KG1 (cell line): ENCODE results near the gene PFKFB2.

Experiments used
- DNase-seq: peaks from one replicate; lab custom pipeline; 2025; lab: John Stamatoyannopoulos, UW

The PFKFB2 gene

GRCh38 chr1:207052911-207053769 lies at the start of gene PFKFB2:
TSS of gene PFKFB2 (plus strand) at chr1:207053275. CDS start at chr1:207054718, 1,443 bp downstream.
- peak; percentile 42 for DNase-seq

DNA sequence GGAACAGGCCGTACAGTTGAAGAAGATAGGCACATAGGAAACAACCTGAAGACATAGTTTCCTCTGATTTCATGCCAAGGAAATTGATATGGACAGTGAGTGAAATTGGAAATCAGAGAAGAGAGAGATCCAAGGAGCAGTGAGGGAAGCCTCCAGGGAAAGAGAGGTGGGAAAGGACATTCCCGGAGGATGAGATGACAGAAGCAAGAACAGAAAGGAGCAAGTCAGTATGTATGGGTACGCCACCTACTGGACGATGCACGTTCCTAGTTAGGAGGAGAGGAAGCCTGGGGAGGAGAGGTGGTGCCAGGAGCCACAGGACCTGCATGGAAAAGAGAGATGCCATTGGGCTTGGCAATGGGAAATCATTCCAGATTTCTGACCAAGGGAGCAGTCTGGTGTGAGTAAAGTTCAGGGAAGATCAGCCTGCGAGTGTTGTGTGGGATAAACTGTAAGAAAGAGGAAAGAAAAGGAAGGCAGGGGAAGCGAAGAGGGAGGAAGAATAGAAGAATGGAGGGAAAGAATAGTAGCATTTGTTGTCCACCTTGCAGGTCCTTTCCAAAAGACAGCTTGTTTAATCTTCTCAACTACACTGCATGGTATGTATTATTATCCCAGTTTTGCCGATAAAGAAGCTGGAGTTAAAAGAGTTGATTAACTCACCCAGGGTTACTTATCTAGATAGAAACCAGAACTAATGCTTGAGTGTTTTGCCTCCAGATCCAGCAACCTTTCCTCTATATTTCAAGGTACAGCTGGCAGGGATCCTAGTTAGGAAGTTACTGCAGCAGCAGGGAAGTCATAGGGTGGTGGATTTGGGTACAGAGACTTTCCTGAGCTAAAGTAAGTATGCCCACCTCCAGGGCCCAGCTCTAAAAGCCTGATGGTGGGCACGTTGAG lies 47.9 kb upstream of the PFKFB2 start:
- DNase-seq: no peak

- no peak for DNase-seq
These were observed 47.0 kb upstream of the PFKFB2 start for GRCh38 chr1:207006083-207006482.

DNA sequence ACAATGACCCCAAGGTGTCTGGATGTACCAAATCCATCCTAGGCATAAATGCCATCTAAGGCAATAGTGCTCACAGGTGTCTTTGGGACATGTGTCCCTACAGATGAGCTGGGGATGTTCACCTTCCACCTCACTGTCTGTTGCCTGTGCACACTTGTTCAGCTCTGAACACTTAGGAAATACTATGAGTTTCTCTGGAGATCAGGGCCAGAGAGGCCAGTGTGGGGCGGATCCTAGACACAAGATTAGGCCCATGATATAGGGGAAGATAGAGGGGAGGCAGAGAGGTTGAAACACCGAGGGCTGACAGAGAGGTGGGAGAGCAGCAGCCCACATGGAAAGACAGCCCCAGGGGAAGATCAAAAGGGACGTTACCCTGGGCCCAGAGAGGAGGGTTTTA lies 46.2 kb upstream of the PFKFB2 start:
- DNase-seq: no peak

DNA sequence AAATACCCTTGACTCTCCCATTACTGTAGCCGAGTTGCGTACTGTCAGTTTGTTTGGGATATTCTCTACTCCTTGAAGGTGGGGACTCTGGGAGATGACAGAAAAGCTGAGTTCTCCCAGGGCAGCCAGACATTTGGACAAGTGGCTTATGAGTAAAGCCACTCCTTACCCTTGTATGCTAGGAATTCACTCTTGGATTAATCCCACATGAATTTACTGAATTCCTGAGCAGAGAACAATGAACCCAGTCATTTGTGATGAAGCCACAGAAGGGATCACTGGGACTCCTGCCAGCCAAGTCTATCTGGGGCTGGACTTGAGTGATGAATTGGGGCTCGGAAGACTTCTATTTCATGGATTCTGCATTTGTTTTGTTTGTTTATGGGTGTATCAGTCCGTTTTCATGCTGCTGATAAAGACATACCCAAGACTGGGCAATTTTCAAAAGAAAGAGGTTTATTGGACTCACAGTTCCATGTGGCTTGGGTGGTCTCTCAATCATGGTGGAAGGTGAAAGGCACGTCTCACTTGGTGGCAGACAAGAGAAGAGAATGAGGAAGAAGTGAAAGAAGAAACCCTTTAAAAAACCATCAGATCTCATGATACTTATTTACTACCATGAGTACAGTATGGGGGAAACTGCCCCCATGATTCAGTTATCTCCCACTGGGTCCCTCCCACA lies 45.6 kb upstream of the PFKFB2 start:
- no peak for DNase-seq

DNA sequence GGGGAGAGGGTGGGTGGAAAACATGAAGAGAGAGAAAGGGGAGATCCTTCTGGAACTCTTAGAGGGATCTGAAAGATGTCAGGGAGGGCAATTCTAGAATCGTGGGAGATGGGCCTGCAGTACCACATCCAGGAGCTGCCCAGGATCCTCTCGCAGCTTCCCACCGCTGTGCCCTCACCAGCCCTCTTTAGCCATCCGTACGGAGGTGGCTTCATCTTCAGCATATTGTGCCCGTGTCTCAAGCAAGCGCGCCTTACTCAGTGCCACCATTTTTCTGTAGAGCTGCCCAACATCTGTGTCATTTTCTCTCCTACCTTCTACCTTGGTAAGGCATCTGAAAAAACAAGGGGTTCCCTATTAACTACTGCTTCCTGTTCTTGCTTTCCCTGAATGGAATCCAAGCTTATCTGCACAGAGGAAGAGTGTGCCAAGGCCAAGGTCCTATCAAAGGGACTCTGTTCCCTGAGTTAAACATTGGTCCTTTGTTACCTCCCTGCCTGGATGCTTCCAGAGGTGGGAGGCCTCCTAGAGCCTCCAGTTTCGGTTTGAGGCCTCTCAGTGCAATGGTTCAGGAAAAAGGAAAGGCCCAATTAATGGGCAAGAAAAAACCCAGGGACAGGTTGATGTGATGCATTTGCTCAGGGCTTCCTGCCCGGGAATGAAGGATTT lies 43.8 kb upstream of the PFKFB2 start:
- no peak for DNase-seq

DNA sequence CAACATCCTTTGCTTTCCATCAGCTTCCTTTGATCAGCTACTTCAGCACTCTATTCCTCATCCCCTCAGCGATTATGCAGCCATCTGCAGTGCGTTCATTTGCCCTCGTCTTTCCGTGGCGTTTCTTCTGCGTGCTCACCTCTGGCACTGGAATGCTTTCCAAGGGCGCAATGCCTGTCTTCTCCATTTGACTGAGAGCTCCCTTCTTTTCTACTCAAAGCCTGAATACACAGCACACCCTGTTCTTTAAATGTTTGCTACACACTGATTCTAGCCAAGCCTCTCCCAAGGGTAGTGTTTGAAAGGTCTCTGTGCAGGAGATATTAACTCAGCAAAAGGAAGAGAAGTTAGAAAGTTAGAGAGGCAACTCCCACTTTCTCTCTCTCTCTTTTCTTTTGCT lies 43.1 kb upstream of the PFKFB2 start:
- no peak for DNase-seq

DNA sequence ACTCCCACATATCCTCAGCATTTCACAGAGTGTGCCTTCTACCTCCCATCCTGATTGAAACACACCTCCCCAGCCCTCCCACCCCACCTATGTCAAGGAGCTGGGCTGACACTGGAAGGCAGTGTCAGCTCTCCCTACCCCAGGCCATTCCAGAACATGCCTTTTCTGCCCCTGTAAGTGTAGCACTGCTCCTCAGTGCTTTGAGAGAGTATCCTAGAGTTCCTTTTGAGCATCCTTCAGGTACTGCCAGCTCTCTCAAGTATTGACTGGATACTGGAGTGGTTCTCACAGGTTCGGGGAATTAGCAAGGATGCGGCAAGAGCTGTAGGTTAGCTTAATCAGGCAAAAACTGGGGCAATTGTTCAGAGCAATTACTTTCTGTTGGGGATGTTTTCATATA lies 42.3 kb upstream of the PFKFB2 start:
- no peak for DNase-seq

GRCh38 chr1:207013321-207014085 lies 39.6 kb upstream of the PFKFB2 start:
- DNase-seq: no peak

- no peak for DNase-seq
These were observed 38.3 kb upstream of the PFKFB2 start for GRCh38 chr1:207014728-207015127.

- no peak for DNase-seq
These were observed 37.3 kb upstream of the PFKFB2 start for GRCh38 chr1:207015791-207016190.

DNA sequence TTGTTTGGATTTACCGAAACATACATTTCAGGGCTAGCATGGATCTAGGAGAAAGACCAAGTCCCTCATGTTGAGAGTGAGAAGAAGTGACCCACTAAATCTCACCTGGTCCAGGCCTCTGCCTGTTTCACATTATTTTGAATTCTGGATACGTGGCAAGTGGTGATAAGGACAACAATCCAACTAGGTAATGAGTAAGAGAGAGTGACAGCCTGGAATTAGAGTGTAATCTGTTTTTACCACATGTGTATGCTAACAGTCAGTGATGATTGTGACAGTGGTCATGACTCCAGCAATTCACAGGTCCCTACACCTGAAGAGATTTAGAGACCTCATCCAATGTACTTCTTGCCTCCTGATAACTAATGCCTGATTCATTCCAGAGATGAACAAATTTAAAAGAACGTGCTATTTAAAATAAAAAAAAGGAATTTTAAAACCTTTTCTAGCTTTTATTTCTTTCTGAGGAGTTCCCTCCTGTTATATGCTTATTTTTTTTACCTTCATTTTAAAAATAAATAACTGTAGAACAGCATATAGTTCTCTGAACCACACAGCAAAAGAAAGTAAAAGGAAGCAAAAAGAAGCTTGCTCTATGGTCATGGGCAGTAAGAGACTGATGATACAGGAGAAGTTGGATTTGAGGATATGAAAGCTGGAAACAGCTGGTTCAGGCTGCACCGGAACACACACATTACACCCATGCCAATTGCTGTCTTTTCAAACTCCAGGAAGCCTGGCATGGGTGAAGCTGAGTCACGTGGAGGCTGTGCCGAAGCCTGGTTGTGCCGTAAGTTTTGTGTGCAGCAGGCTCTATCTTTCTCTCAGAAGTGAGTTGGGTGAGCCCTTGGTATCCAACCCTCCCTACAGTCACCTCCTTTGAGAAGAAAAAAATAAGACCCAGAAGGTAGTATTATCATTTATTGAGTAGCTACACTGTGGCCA lies 35.2 kb upstream of the PFKFB2 start:
- no peak for DNase-seq

DNA sequence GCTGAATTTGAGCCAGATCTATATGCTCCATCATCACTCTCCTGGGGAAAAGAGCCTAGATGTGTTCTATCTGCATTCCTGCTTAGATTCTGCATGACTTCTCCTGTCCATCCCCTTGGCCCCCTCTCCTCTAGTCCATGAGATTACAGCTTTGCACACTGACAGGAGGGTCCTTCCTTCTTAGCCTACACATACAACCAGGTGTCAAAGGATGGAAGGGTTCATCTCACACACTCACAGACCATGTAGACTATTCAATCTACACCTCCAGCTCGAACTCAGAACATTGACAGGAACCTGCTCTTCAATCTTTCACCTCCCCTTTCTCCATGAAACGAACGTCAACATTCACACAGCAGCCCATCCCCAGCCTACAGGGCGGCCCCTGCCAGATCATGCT lies 34.4 kb upstream of the PFKFB2 start:
- no peak for DNase-seq

DNA sequence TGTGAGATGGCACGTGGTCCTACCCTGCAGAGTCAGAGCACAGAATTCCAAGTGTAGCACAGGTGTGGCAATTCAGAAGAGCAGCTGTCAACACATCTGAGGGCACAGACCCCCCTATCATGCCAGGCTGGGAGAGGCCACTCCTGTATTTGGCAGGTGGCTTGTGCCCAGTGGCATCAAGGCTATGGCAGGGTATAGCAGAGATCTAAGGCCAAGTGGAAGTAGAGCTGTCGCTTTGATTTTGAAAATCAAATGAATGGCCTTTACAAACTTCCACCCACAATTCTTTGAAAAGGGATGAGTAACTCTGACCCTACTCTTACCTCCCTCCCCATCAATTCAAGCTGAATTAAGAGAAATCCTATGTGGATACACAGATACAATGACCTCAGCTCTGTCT lies 33.9 kb upstream of the PFKFB2 start:
- no peak for DNase-seq

DNA sequence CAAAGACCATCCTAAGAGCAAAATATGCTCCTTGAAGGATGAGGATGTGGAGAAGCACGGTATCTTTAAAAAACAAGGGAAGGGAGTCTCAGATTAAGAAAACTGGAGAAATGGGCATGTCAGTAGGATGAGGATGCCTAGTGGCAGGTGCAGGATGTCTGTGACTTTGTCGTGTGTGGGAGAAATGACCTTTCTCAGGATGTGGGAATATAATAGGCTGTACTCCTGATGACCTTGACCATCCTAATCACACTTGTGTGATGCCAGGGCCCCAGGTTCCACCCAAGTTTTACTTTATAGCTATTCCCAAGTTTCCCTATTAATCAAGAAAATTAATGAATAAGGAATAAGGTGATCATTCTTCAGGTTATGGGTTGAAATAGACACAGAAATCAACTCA lies 33.4 kb upstream of the PFKFB2 start:
- DNase-seq: no peak

DNA sequence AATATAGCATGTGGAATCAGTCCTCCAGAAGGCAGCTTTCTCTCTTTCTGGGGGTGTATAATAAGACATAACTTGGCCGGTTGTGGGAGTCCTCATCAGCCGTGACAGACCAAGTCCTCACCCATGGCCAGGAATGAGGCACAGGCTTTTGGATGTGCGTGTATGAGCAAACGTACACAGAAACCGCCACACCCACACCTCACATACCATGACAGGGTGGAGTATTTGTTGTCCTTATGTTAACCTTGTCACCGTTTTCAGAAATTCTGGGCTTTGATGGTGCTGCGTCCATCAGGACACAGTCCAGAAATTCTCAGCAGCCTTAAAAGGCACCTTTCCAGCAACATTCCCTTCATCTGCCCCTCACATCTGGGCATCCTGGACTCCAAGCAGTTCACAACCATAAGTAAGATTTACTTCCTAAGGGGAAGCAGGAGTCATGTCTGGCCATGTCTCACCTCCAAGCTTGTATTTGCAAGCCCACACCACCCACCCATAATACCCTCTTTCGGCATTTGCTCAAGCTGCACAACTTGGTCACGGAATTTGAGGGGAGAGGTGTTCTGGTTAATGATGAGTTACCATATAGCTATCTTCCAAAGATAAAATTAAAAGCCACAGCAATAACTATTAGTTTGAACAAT lies 32.9 kb upstream of the PFKFB2 start:
- no peak for DNase-seq

DNA sequence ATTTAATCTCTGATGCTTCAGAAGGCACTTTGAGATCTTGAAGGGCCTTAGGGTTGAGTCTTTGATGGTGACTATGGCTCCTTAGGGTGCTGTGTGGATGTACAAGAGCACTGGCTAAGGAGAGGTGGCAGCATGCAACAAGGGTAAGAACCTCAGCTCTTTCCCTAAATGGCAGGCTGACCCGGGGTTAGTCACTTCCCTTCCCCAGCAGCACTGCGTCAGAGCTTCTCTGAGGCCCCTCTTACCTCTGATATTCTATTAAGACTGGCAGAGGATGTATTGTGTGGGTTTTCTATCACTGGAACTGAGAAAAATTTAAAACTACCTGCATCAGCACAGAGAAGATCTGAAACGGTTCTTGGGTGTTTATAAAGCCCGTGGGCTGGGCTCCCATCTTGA lies 32.4 kb upstream of the PFKFB2 start:
- DNase-seq: no peak

DNA sequence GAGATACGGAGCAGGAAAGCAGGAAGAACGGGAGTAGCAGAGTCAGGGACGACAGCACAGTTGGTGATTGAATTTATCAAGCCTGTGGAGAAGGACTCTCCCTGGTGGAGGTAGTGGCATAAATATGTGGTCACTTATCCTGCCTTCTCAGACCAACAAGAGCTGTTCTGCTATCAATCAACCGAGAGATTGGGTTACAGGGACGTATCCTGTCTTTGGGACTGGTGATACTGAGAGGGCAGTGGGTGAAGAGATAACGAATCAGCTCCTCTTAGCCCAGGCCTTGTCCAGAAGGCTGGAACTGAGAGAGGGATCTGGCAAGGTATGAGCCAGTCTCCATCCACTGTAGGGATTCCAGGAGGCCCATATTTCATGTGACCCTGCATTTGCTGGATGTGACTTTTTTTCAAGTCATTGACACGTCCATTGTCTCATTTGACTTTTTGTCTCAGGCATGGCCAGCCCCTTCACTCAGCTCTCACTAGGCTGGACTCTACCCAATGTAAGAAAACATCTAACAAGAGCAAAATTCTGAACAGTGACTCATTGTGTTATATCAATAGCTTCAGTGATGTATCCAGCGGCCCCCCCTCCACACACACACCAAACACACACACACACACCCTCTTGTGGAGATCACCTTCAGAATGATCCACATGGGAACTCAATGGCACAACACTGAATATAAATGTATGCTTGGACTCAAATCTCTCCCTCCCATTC lies 31.8 kb upstream of the PFKFB2 start:
- DNase-seq: no peak
